HG03520 (cell line): ENCODE measurements around the gene COPRS.
"Not testable (repeated sequence)": the region's sequence is repeated elsewhere in the genome, so short reads cannot be mapped to it uniquely, and the experiment has no call there.

ENCODE experiments used
- ATAC-seq: cut with Tn5 transposase; IDR thresholded peaks from one replicate; pipeline ENCODE4 v1.9.1; 2021; ENCODE audit warnings: mild to moderate bottlenecking, moderate library complexity; ENCODE audit not compliant: unreplicated experiment

The COPRS gene

DNA sequence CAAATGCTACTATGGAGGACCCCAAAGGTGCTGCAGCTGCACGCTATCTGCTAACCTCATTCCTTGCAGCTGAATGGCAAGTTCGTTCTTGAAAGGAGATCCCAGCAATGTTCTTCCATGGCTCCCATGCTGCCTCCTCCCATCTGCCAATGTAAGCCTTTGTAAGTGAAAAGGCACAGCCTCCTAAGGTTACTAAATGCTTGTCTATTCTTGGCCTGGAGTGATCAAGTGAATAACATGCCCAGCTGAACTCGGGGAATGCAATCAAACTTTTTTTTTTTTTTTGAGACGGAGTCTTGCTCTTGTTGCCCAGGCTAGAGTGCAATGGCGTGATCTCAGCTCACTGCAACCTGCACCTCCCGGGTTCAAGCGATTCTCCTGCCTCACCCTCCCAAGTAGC lies 49.2 kb downstream of the COPRS start:
- ATAC-seq, result not testable (repeated sequence)

DNA sequence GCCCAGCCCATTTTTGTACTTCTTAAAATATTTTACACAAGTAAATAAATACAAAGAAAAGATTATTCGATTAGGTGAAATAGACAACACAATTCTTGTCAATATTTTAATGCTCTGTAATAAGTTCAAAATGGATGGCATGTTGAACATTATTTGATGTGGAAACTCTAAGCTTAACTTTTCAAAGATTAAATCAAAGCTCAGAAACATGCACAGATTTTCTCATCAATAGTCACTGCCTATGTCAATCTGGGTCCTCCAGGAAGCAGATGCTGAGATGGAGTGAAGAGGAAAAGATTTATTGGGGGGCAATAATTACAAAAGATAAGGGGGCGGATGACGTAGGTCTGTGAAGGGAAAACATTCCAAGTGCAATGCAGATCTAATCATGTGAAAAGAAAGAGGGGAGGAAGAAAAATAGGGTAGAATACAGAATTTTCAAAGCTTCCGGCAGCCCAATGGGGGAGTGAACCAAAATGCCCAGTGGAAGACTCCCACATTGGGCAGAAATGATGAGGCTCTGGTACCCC lies 50.5 kb downstream of the COPRS start:
- no peak for ATAC-seq

DNA sequence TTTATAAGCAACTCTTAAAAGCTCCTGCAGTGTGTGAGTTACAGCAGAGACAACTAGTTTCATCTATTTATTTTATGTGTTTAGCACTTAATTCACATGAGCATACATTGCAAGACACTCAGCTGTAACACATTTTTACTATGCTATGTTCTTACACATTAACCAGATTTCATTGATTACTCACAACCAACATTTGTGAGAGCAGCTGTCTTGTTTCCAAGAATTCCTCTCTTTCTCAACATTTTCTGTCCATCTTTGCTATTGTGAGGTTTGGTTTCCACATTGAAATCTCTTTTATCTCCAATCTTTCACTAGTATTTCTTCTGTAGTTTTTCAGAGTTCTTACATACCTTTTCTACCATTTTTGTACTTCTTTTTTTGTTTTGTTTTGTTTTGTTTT lies 51.2 kb downstream of the COPRS start:
- no peak for ATAC-seq

DNA sequence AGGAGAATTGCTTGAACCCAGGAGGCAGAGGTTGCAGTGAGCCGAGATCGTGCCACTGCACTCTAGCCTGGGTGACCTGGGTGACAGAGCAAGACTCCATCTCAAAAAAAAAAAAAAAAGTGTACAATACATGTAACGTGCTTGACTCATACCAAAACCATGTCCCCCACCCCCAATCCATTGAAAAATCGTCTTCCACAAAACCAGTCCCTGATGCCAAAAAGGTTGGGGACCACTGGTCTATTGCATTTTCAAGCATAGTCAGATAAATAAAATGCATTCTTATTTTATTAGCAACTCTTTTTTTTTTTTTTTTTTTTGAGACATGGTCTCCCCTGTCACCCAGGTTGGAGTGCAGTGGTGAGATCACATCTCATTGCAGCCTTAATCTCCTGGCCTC lies 52.1 kb downstream of the COPRS start:
- no peak for ATAC-seq

DNA sequence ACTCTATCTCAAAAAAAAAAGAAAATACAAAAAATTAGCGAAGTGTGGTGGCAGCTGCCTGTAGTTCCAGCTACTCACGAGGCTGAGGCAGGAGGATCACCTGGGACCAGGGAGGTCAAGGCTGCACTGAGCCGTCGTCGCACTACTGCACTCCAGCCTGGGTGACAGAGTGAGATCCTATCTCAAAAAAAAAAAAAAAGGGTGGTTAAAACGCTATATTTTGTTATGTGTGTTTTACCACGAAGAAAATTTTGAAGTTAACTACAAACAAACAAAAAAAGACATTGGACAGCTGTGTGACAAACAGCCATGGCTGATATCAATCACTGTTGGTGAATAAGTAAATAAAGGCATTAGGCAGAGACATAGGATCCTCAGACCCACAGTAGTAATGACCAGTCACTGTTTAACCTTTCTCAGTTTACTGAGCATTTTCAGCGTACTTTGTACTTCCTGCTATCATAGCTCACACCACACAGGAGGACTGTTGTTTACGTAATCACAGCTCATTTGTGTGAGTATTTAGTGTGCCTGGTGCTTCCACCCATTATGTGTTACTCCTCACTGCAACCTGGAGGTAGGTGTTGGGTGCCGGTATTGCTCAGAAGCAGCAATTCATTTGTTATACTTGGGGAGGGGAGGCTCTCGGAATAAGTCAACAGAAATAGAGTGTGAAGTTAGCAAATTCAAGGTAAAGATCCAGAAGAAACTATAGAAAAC lies 55.4 kb downstream of the COPRS start:
- ATAC-seq, result no peak

DNA sequence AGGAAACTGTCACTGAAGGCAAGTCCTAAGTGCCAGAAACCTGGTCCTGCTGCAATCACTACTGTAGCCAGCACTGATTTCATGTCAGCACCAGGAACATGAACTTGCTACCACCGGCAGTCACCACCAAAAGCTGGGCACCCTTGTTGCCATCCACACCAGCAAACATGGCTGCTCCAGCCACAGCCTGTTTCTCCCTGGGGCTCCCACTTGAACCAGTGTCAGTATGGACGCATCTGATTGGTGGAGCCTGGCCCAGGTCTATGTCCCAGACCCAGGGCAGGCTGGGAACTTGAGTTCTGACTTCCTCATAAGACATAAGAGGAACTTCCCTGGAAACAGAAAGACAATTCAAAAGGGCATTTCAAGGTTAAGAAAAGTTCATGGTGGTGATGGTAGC lies 56.5 kb downstream of the COPRS start:
- ATAC-seq, result no peak
